WTC11 (cell line): ENCODE data around the gene MECR. TPM values are rescaled to one million over a fixed set of nuclear protein-coding genes. Genes with fewer than 3 reads are reported as not detected.

Experiments
- ATAC-seq: fragments of 200-7000 bp; cut with Tn5 transposase; 2 replicates; pipeline ENCODE4 v1.10.0; 2021; ENCODE audit warnings: mild to moderate bottlenecking, moderate library complexity
- CTCF ChIA-PET: fragments of 300-600 bp; sonication (Branson Sonifier 250); formaldehyde crosslinking; loops from one replicate; lab custom pipeline; 2021; ENCODE audit warnings: antibody characterized with exemption; lab: Charles Lee
- POLR2A ChIA-PET: fragments of 350-600 bp; sonication (Branson Sonifier 250); formaldehyde crosslinking; loops from one replicate; lab custom pipeline; 2021; ENCODE audit warnings: antibody characterized with exemption; lab: Charles Lee
- DNase-seq: peaks from one replicate; pipeline ENCODE4 v3.0.0; 2021; ENCODE audit warnings: low spot score
- H3K27ac Mint-ChIP-seq: 2 replicates; pipeline ENCODE4 v1.8.0; 2021; ENCODE audit warnings: mixed read lengths
- H3K27me3 Mint-ChIP-seq: 2 replicates; pipeline ENCODE4 v1.8.0; 2021; ENCODE audit warnings: low read depth, mild to moderate bottlenecking, moderate library complexity, mixed read lengths
- H3K36me3 Mint-ChIP-seq: 2 replicates; pipeline ENCODE4 v1.8.0; 2021; ENCODE audit warnings: mixed read lengths
- H3K4me1 Mint-ChIP-seq: 2 replicates; pipeline ENCODE4 v1.8.0; 2022; ENCODE audit warnings: mixed read lengths
- H3K4me3 Mint-ChIP-seq: 2 replicates; pipeline ENCODE4 v1.8.0; 2021; ENCODE audit warnings: mild to moderate bottlenecking, moderate library complexity, mixed read lengths
- H3K9me3 Mint-ChIP-seq: 2 replicates; pipeline ENCODE4 v1.8.0; 2021; ENCODE audit warnings: mixed read lengths
- CBFB ChIP-seq: sonication (generic); formaldehyde crosslinking; IDR thresholded peaks from 2 replicates; pipeline ENCODE4 v1.8.1; 2022; ENCODE audit warnings: mild to moderate bottlenecking, low read depth, missing genetic modification reagents
- E2F5 ChIP-seq: sonication (generic); formaldehyde crosslinking; IDR thresholded peaks from 2 replicates; pipeline ENCODE4 v1.8.1; 2022; ENCODE audit warnings: mild to moderate bottlenecking, moderate library complexity, missing genetic modification reagents
- ELF4 ChIP-seq: sonication (generic); formaldehyde crosslinking; IDR thresholded peaks from 2 replicates; pipeline ENCODE4 v1.8.1; 2022; ENCODE audit warnings: low read depth, mild to moderate bottlenecking, moderate library complexity, missing genetic modification reagents
- FOXJ3 ChIP-seq: sonication (generic); formaldehyde crosslinking; IDR thresholded peaks from 2 replicates; pipeline ENCODE4 v1.9.0; 2021; ENCODE audit warnings: missing genetic modification reagents, mild to moderate bottlenecking, borderline replicate concordance
- FOXK1 ChIP-seq: sonication (generic); formaldehyde crosslinking; IDR thresholded peaks from 2 replicates; pipeline ENCODE4 v1.8.0; 2022; ENCODE audit warnings: mild to moderate bottlenecking, moderate library complexity, missing genetic modification reagents
- HMGA2 ChIP-seq: fragments of 250-450 bp; sonication (Bioruptor Pico); IDR thresholded peaks from 2 replicates; pipeline ENCODE4 v1.4.0; 2021; ENCODE audit warnings: mild to moderate bottlenecking, moderate library complexity
- JAZF1 ChIP-seq: fragments of 250-450 bp; sonication (Bioruptor Pico); IDR thresholded peaks from 2 replicates; pipeline ENCODE4 v1.9.0; 2021; ENCODE audit warnings: moderate library complexity, mild to moderate bottlenecking, inconsistent platforms
- JUN ChIP-seq: sonication (generic); formaldehyde crosslinking; IDR thresholded peaks from 2 replicates; pipeline ENCODE4 v1.8.0; 2023; ENCODE audit warnings: mild to moderate bottlenecking, missing genetic modification reagents
- MXD4 ChIP-seq: fragments of 250-450 bp; sonication (Bioruptor Pico); IDR thresholded peaks from 2 replicates; pipeline ENCODE4 v1.8.0; 2021; ENCODE audit warnings: mild to moderate bottlenecking, moderate library complexity, borderline replicate concordance
- NFE2L1 ChIP-seq: sonication (generic); formaldehyde crosslinking; IDR thresholded peaks from 2 replicates; pipeline ENCODE4 v1.8.1; 2023; ENCODE audit warnings: missing genetic modification reagents
- NR1H2 ChIP-seq: sonication (generic); formaldehyde crosslinking; IDR thresholded peaks from 2 replicates; pipeline ENCODE4 v1.9.0; 2021; ENCODE audit warnings: mild to moderate bottlenecking, moderate library complexity, missing genetic modification reagents
- ZNF138 ChIP-seq: sonication (generic); formaldehyde crosslinking; conservative IDR thresholded peaks from 2 replicates; pipeline ENCODE4 v1.8.1; 2022; ENCODE audit warnings: mild to moderate bottlenecking, moderate library complexity, missing genetic modification reagents
- ZNF219 ChIP-seq: sonication (generic); formaldehyde crosslinking; IDR thresholded peaks from 2 replicates; pipeline ENCODE4 v1.8.0; 2023; ENCODE audit warnings: missing genetic modification reagents, mild to moderate bottlenecking, borderline replicate concordance
- total RNA-seq: library from RNA; stranded (reverse); gene quantifications from 3 replicates; pipeline ENCODE4 v1.2.3, GENCODE V29; 2021
- TF ChIP-seq, protein P1 (sequence below): sonication (generic); formaldehyde crosslinking; IDR thresholded peaks from 2 replicates; pipeline ENCODE4 v1.8.1; 2022; ENCODE audit warnings: mild to moderate bottlenecking, missing genetic modification reagents, moderate library complexity, borderline replicate concordance
- TF ChIP-seq, protein P2 (sequence below): fragments of 250-450 bp; sonication (Bioruptor Pico); IDR thresholded peaks from 2 replicates; pipeline ENCODE4 v1.9.0; 2021; ENCODE audit warnings: moderate library complexity, mild to moderate bottlenecking, inconsistent platforms, borderline replicate concordance
- TF ChIP-seq, protein P3 (sequence below): sonication (generic); formaldehyde crosslinking; IDR thresholded peaks from 2 replicates; pipeline ENCODE4 v1.8.0; 2022; ENCODE audit warnings: mild to moderate bottlenecking, missing genetic modification reagents

MECR gene
- total RNA-seq, 1 experiment from 2014 or later, result 37.6 TPM

DNA sequence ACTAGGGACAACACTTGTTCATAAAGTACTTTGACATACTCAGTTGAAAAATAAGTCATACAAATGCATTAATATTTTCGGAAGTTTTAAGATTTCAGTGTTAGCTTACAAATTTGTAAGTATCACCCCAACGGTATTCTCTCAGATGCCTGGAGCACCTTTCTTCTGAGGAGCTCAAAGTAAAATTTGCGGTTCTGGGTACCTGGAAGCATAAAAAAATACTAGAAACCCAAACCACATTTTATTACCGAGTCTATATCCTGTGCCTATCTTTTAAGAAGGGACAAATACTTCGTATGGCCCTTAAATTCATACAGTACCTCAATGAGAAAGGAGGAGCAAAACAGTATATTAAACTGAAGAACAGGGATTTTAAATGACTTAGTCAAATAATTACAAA, 59.2 kb downstream of the MECR start:
- peaks cover 28% of the 10 kb centered on the region for H3K36me3 Mint-ChIP-seq
- ATAC-seq, result no peak
- H3K4me1 Mint-ChIP-seq, result peaks cover 56% of the 10 kb centered on the region
- peak overlapping the region; percentile 90 for H3K27ac Mint-ChIP-seq
- TF ChIP-seq MXD4, result no peak
- TF ChIP-seq, all 79 proteins: peak for 0
- CTCF ChIA-PET, result interaction anchor here (0.8 to 1.8 kb wide), 4 partner anchors 26 to 294 kb away, joined by 3 to 7 read pairs (median 4); no protein-coding TSS in a partner anchor
- POLR2A ChIA-PET, result interaction anchor here (0.6 to 1.9 kb wide), 3 partner anchors 10 to 461 kb away, joined by 3 to 5 read pairs (median 4); partner anchors contain the start of gene SRSF4
- H3K9me3 Mint-ChIP-seq, result peaks cover 4% of the 10 kb centered on the region
- H3K4me3 Mint-ChIP-seq, result no peak overlapping the region
- DNase-seq, result no peak
- H3K27me3 Mint-ChIP-seq, result no peaks in the 10 kb centered on the region

GRCh38 chr1:29171089-29171488, 59.6 kb downstream of the MECR start:
- Mint-ChIP-seq H3K36me3 (peaks cover 28% of the 10 kb centered on the region), H3K9me3 (peaks cover 4% of the 10 kb centered on the region), H3K27ac (peak overlapping the region; percentile 90), H3K4me3 (no peak overlapping the region), H3K4me1 (peaks cover 59% of the 10 kb centered on the region), H3K27me3 (no peaks in the 10 kb centered on the region)
- TF ChIP-seq JUN (CRISPR knock-in tag) (no peak), FOXK1 (CRISPR knock-in tag) (no peak), ELF4 (CRISPR knock-in tag) (no peak), HMGA2 (CRISPR knock-in tag) (no peak), JAZF1 (CRISPR knock-in tag) (no peak)
- TF ChIP-seq, protein P1, sequence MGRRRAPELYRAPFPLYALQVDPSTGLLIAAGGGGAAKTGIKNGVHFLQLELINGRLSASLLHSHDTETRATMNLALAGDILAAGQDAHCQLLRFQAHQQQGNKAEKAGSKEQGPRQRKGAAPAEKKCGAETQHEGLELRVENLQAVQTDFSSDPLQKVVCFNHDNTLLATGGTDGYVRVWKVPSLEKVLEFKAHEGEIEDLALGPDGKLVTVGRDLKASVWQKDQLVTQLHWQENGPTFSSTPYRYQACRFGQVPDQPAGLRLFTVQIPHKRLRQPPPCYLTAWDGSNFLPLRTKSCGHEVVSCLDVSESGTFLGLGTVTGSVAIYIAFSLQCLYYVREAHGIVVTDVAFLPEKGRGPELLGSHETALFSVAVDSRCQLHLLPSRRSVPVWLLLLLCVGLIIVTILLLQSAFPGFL (CRISPR knock-in tag), result no peak
- TF ChIP-seq, protein P2, sequence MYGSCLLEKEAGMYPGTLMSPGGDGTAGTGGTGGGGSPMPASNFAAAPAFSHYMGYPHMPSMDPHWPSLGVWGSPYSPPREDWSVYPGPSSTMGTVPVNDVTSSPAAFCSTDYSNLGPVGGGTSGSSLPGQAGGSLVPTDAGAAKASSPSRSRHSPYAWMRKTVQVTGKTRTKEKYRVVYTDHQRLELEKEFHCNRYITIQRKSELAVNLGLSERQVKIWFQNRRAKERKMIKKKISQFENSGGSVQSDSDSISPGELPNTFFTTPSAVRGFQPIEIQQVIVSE (CRISPR knock-in tag), result no peak
- no peak for DNase-seq
- no peak for ATAC-seq
- ChIA-PET POLR2A (interaction anchor here (0.6 to 1.9 kb wide), 3 partner anchors 10 to 460 kb away, joined by 3 to 5 read pairs (median 4); partner anchors contain the start of gene SRSF4), CTCF (interaction anchor here (0.8 to 1.8 kb wide), 4 partner anchors 26 to 294 kb away, joined by 3 to 7 read pairs (median 4); no protein-coding TSS in a partner anchor)

- peak overlapping the region; percentile 95 for H3K27ac Mint-ChIP-seq
- CTCF ChIA-PET, result interaction anchor here (0.8 to 1.8 kb wide), 5 partner anchors 12 to 293 kb away, joined by 3 to 7 read pairs (median 3); partner anchors contain the start of gene SRSF4
- ATAC-seq (no peak), DNase-seq (no peak)
- H3K36me3 Mint-ChIP-seq, result peaks cover 23% of the 10 kb centered on the region
- H3K4me3 Mint-ChIP-seq, result no peak overlapping the region
- H3K27me3 Mint-ChIP-seq, result no peaks in the 10 kb centered on the region
- POLR2A ChIA-PET, result interaction anchor here (1.9 kb wide), 1 partner anchor 12 kb away, joined by 5 read pairs; the partner anchor contains the start of gene SRSF4
- no peak for TF ChIP-seq JAZF1 (CRISPR knock-in tag)
- no peak for TF ChIP-seq NFE2L1 (CRISPR knock-in tag)
- TF ChIP-seq ELF4 (CRISPR knock-in tag), result no peak
- no peak for TF ChIP-seq CBFB (CRISPR knock-in tag)
- TF ChIP-seq ZNF219 (CRISPR knock-in tag), result no peak
- no peak for TF ChIP-seq E2F5 (CRISPR knock-in tag)
- TF ChIP-seq, protein P3, sequence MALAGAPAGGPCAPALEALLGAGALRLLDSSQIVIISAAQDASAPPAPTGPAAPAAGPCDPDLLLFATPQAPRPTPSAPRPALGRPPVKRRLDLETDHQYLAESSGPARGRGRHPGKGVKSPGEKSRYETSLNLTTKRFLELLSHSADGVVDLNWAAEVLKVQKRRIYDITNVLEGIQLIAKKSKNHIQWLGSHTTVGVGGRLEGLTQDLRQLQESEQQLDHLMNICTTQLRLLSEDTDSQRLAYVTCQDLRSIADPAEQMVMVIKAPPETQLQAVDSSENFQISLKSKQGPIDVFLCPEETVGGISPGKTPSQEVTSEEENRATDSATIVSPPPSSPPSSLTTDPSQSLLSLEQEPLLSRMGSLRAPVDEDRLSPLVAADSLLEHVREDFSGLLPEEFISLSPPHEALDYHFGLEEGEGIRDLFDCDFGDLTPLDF (CRISPR knock-in tag), result no peak
- TF ChIP-seq ZNF138 (CRISPR knock-in tag), result no peak
- no peak for TF ChIP-seq HMGA2 (CRISPR knock-in tag)
- H3K4me1 Mint-ChIP-seq, result peaks cover 70% of the 10 kb centered on the region
- H3K9me3 Mint-ChIP-seq, result peaks cover 4% of the 10 kb centered on the region
Measured at GRCh38 chr1:29169976-29170375, 60.8 kb downstream of the MECR start.

- no peak for ATAC-seq
- Mint-ChIP-seq H3K27ac (no peak overlapping the region), H3K9me3 (no peaks in the 10 kb centered on the region)
- CTCF ChIA-PET, result interaction anchor here (1.0 to 2.8 kb wide), 3 partner anchors 14 to 276 kb away, joined by 3 to 15 read pairs (median 7); partner anchors contain the start of gene SRSF4
- TF ChIP-seq NR1H2 (CRISPR knock-in tag) (no peak), FOXJ3 (no peak)
- TF ChIP-seq, all 79 proteins: peak for 0
- H3K4me3 Mint-ChIP-seq, result no peak overlapping the region
- POLR2A ChIA-PET, result interaction anchor here (0.6 to 1.4 kb wide), 4 partner anchors 14 to 45 kb away, joined by 3 to 8 read pairs (median 4); partner anchors contain the start of genes SRSF4 and TMEM200B
- H3K27me3 Mint-ChIP-seq, result no peaks in the 10 kb centered on the region
- H3K4me1 Mint-ChIP-seq, result peaks cover 88% of the 10 kb centered on the region
- no peak for DNase-seq
- H3K36me3 Mint-ChIP-seq, result peaks cover 18% of the 10 kb centered on the region
Measured at GRCh38 chr1:29167904-29168303, 62.8 kb downstream of the MECR start.
